ENCODE measurements around the gene ASB10. TPM values are rescaled to one million over a fixed set of nuclear protein-coding genes. Genes with fewer than 3 reads are reported as not detected.

Gene ASB10
- not detected for total RNA-seq
- long read RNA-seq, result 0 reads

GRCh38 chr7:151186640-151187408 lies at the start of gene ASB10:
TSS of gene ASB10 (minus strand) at chr7:151187250. CDS start at chr7:151187130, 120 bp downstream.
- DNase-seq (ENCODE audit: low spot score), result no peak

GRCh38 chr7:151236406-151236805 lies 49.4 kb upstream of the ASB10 start:
- DNase-seq (ENCODE audit: low spot score), result no peak

GRCh38 chr7:151235091-151235787 lies 48.2 kb upstream of the ASB10 start:
- DNase-seq (ENCODE audit: low spot score), result no peak

GRCh38 chr7:151233804-151234203 lies 46.8 kb upstream of the ASB10 start:
- DNase-seq (ENCODE audit: low spot score), result no peak

GRCh38 chr7:151232917-151233701 lies 46.1 kb upstream of the ASB10 start:
- no peak for DNase-seq (ENCODE audit: low spot score)

- DNase-seq (ENCODE audit: low spot score), result peak; percentile 98
Measured at GRCh38 chr7:151232091-151232916, 45.3 kb upstream of the ASB10 start, which contains the start of gene CHPF2. TSS of gene CHPF2 (plus strand) at chr7:151232483. CDS start at chr7:151234012, 1,529 bp downstream.

GRCh38 chr7:151231080-151231479 lies 44.0 kb upstream of the ASB10 start:
- DNase-seq (ENCODE audit: low spot score), result no peak

GRCh38 chr7:151229249-151229648 lies 42.2 kb upstream of the ASB10 start:
- DNase-seq (ENCODE audit: low spot score), result no peak

GRCh38 chr7:151228024-151228866 lies 41.2 kb upstream of the ASB10 start:
- DNase-seq (ENCODE audit: low spot score), result no peak

GRCh38 chr7:151226875-151227782 lies 40.1 kb upstream of the ASB10 start, which contains the start of gene ABCF2:
TSS of gene ABCF2 (minus strand) at chr7:151227205. CDS start at chr7:151226458, 747 bp downstream.
- DNase-seq (ENCODE audit: low spot score), result peak; percentile 99

GRCh38 chr7:151226560-151226874 lies 39.5 kb upstream of the ASB10 start:
- no peak for DNase-seq (ENCODE audit: low spot score)

- DNase-seq (ENCODE audit: low spot score), result no peak
Measured at GRCh38 chr7:151225948-151226510, 39.0 kb upstream of the ASB10 start.

GRCh38 chr7:151223728-151224127 lies 36.7 kb upstream of the ASB10 start:
- no peak for DNase-seq (ENCODE audit: low spot score)

- DNase-seq (ENCODE audit: low spot score), result no peak
Measured at GRCh38 chr7:151218170-151218569, 31.1 kb upstream of the ASB10 start.

- no peak for DNase-seq (ENCODE audit: low spot score)
Measured at GRCh38 chr7:151215396-151215795, 28.3 kb upstream of the ASB10 start.

GRCh38 chr7:151213826-151214225 lies 26.8 kb upstream of the ASB10 start:
- no peak for DNase-seq (ENCODE audit: low spot score)

GRCh38 chr7:151212626-151213025 lies 25.6 kb upstream of the ASB10 start:
- no peak for DNase-seq (ENCODE audit: low spot score)

- no peak for DNase-seq (ENCODE audit: low spot score)
Measured at GRCh38 chr7:151211155-151211772, 24.2 kb upstream of the ASB10 start.
